ENCODE results near the gene FHL2. TPM values are rescaled to one million over a fixed set of nuclear protein-coding genes. Genes with fewer than 3 reads are reported as not detected.

FHL2 gene
- total RNA-seq, 2 donors from 2014 or later: 77.6 to 107 TPM

DNA sequence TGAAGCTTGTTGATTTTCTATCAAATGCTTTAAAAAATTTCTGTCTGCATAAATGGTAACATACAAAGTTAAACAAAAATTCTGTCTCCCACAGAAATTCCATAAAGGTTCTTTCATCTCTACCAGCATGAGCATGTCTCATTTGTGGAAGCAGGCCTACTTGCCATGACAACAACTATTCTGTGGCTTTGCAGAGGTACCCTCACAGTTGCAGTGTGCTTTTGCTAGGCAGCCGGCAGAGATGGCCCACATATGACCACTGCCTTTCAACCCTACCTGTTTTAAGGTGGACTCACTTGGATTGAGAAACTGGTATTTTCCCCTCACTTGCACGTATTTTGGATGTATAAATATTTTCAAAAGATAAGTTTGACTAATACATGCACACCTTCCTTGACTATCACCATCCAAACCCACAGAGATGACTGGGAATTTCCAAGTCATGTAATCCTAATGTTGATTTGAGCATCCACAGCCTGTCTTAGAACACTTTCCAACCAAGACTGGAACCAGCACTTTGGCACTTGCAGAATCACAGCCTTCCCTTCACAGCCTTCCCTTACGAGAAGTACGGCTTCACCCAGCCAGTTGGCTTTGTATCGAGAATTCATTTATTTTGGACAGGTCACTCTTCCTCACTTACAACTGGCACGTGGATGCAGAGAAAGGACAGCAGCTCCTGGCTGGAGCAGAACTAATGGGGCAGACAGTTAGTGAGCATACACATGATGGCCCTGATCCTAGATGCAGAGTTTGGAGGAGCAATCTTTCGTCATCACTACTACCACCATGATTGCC, 9.3 kb upstream of the FHL2 start:
- ATAC-seq (ENCODE audit: insufficient number of reproducible peaks, low FRiP score, low read depth): no peak
- TF ChIP-seq, protein P1, sequence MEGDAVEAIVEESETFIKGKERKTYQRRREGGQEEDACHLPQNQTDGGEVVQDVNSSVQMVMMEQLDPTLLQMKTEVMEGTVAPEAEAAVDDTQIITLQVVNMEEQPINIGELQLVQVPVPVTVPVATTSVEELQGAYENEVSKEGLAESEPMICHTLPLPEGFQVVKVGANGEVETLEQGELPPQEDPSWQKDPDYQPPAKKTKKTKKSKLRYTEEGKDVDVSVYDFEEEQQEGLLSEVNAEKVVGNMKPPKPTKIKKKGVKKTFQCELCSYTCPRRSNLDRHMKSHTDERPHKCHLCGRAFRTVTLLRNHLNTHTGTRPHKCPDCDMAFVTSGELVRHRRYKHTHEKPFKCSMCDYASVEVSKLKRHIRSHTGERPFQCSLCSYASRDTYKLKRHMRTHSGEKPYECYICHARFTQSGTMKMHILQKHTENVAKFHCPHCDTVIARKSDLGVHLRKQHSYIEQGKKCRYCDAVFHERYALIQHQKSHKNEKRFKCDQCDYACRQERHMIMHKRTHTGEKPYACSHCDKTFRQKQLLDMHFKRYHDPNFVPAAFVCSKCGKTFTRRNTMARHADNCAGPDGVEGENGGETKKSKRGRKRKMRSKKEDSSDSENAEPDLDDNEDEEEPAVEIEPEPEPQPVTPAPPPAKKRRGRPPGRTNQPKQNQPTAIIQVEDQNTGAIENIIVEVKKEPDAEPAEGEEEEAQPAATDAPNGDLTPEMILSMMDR (IDR thresholded peaks at IDR 0.05): no peak

DNA sequence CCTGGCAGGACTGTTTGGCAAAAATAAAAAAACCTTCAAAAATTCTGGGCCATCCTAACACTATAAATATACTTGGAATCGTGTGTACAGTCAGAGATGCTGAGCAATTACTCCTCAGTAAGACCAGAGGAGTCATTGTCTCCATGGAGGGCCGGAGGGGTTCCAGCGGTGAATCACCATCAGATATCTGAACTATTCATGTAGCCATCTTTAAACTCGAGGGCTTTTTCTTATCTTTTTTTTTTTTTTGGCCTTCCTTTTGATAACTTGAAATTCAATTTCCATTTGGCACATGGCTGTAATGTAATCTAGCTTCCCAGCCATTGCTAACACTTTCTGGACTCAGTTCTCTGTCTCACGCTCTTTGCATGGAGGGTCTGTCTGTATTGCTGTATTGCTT, 7.4 kb upstream of the FHL2 start:
- ATAC-seq (ENCODE audit: insufficient number of reproducible peaks, low FRiP score, low read depth): no peak

More for the DNA sequence above, 9.3 kb upstream of the FHL2 start:
- no peak for DNase-seq (ENCODE audit: low spot score)
- Histone ChIP-seq H3K27ac (peak overlapping the region; percentile 48 to 66), H3K9me3 (no peaks in the 10 kb centered on the region), H3K4me1 (ENCODE audit: control insufficient read depth in 1 of 2, low read depth in 2 of 2) (peaks cover 20 to 44% of the 10 kb centered on the region in 2 donors), H3K27me3 (replicated peaks; ENCODE audit: insufficient read depth) (no peaks in the 10 kb centered on the region), H3K36me3 (no peaks in the 10 kb centered on the region), H3K4me3 (no peak overlapping the region)

DNA sequence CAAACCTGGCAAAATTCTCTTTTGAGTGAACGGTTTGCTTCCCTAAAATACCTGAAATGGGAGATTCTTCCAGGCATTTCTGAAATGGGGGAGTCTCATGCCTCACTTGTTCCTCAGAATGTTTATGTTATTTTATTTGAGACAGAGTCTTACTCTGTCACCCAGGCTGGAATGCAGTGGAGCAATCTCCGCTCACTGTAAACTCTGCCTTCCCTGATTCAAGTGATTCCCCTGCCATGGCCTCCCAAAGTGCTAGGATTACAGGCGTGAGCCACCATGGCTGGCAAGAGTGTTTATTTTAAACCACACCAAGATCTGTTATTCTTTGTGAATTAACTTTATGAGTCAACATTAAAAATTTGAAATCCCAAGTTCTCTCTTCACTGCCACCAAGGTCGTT, 6.4 kb upstream of the FHL2 start:
- Histone ChIP-seq H3K4me3 (no peak overlapping the region), H3K27ac (no peak overlapping the region)
- DNase-seq (ENCODE audit: low spot score): no peak

More for the DNA sequence above, 7.4 kb upstream of the FHL2 start:
- H3K9me3 ChIP-seq: no peaks in the 10 kb centered on the region
- H3K27me3 ChIP-seq (replicated peaks; ENCODE audit: insufficient read depth): no peaks in the 10 kb centered on the region
- DNase-seq (ENCODE audit: low spot score): no peak
- no peaks in the 10 kb centered on the region for H3K36me3 ChIP-seq
- TF ChIP-seq, protein P1 (IDR thresholded peaks at IDR 0.05): no peak
- no peak overlapping the region for H3K27ac ChIP-seq
- peaks cover 20 to 44% of the 10 kb centered on the region in 2 donors for H3K4me1 ChIP-seq (ENCODE audit: control insufficient read depth in 1 of 2, low read depth in 2 of 2)
- H3K4me3 ChIP-seq: no peak overlapping the region

DNA sequence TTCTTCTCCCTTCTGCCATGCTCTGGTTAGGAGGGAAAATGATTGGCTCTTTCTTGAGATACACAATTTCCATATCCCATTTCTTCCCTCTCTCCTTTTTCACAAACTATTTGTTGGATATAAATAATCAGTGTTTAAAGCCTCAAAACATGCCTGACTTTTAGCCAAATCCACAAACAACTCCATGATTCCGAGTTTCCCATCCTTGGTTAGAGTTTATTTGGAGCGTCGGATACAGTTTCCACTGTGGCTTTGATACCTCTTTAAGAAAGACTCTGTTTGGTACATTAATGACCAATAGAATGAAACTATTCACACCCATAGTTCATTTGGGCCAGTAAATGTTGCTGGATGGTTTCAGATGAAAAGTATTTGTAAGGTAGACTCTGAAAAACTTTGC, 5.9 kb upstream of the FHL2 start:
- TF ChIP-seq, protein P1 (IDR thresholded peaks at IDR 0.05): no peak
- peak overlapping the region in 1 of 2 donors; percentile 70 for H3K27ac ChIP-seq
- no peaks in the 10 kb centered on the region for H3K9me3 ChIP-seq
- no peaks in the 10 kb centered on the region for H3K36me3 ChIP-seq
- H3K27me3 ChIP-seq (replicated peaks; ENCODE audit: insufficient read depth): no peaks in the 10 kb centered on the region
- H3K4me1 ChIP-seq (ENCODE audit: control insufficient read depth in 1 of 2, low read depth in 2 of 2): peaks cover 14 to 30% of the 10 kb centered on the region in 2 donors
- no peak for ATAC-seq (ENCODE audit: insufficient number of reproducible peaks, low FRiP score, low read depth)
- DNase-seq (ENCODE audit: low spot score): no peak
- H3K4me3 ChIP-seq: no peak overlapping the region

More for the DNA sequence above, 6.4 kb upstream of the FHL2 start:
- H3K27me3 ChIP-seq (replicated peaks; ENCODE audit: insufficient read depth): no peaks in the 10 kb centered on the region
- H3K36me3 ChIP-seq: no peaks in the 10 kb centered on the region
- H3K4me1 ChIP-seq (ENCODE audit: control insufficient read depth in 1 of 2, low read depth in 2 of 2): peaks cover 18 to 35% of the 10 kb centered on the region in 2 donors
- TF ChIP-seq, protein P1 (IDR thresholded peaks at IDR 0.05): no peak
- no peaks in the 10 kb centered on the region for H3K9me3 ChIP-seq
- no peak for ATAC-seq (ENCODE audit: insufficient number of reproducible peaks, low FRiP score, low read depth)

DNA sequence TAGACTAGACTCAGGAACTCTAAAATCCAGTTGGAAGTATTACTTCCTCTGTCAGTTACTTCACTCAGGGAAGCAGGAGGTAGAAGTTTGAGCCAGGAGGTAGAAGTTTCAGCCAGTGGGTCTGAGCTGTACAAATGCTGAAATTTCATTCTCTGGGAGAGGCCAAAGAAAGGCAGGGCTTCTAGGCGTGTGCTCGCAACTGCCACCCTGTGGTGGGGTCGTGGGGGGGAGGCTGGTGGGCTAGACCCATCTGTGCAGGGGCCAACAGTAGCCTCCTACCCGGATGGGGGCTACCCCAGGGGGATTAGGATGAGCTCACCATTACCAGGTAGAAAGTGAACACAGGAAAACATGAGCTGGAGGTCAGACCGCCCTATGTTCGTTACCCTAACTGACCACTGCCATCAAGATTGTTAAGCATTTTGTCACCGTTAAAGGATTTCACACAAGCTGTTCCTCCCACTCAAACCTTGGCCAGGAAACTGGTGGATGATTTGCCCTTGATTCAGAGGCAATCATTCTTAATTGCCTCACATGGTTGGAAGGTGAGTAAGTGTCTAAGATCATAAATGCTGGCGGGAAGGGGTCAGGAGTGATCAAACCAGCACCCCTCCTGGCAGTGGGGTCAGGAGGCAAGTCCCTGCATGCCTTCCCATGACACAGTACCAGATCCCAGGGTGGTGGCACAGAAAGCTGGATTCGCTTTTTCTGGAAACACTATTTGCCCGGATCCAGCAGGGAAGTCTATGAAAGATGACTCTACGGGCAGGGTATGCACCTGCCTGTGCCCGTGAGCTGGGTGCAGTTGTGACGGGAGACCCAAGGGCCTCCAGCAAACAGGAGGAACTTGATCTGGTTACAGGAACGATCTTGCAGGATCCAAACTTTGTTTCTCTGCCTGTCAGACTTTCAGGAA, 5.2 kb upstream of the FHL2 start:
- Histone ChIP-seq H3K27ac (peak overlapping the region in 1 of 2 donors; percentile 70), H3K36me3 (no peaks in the 10 kb centered on the region), H3K27me3 (replicated peaks; ENCODE audit: insufficient read depth) (no peaks in the 10 kb centered on the region), H3K4me3 (no peak overlapping the region), H3K4me1 (ENCODE audit: control insufficient read depth in 1 of 2, low read depth in 2 of 2) (peaks cover 9 to 28% of the 10 kb centered on the region in 2 donors), H3K9me3 (no peaks in the 10 kb centered on the region)
- DNase-seq (ENCODE audit: low spot score) (no peak), ATAC-seq (ENCODE audit: insufficient number of reproducible peaks, low FRiP score, low read depth) (peak; percentile 60)
- TF ChIP-seq, protein P1 (IDR thresholded peaks at IDR 0.05): no peak
